Uterus (tissue), 2 donors: ENCODE results near the gene NCBP3.

Experiments used
- POLR2A ChIP-seq, 2 donors: fragments of 450-650 bp; IDR thresholded peaks; one replicate each; pipeline ENCODE4 v1.6.1; 2016; ENCODE audit warnings: antibody characterized with exemption in 2 of 2, mild to moderate bottlenecking in 1 of 2, moderate library complexity in 1 of 2
- TF ChIP-seq, protein P1 (sequence below), 4 experiments: fragments of 200-600 bp in 2 of 4; fragments of 450-650 bp in 2 of 4; sonication (generic) in 2 of 4; IDR thresholded peaks; one replicate each; pipeline ENCODE4 v1.5.1; 2016 to 2019; ENCODE audit warnings: antibody characterized with exemption in 4 of 4, mild to moderate bottlenecking in 2 of 4, moderate library complexity in 1 of 4

DNA sequence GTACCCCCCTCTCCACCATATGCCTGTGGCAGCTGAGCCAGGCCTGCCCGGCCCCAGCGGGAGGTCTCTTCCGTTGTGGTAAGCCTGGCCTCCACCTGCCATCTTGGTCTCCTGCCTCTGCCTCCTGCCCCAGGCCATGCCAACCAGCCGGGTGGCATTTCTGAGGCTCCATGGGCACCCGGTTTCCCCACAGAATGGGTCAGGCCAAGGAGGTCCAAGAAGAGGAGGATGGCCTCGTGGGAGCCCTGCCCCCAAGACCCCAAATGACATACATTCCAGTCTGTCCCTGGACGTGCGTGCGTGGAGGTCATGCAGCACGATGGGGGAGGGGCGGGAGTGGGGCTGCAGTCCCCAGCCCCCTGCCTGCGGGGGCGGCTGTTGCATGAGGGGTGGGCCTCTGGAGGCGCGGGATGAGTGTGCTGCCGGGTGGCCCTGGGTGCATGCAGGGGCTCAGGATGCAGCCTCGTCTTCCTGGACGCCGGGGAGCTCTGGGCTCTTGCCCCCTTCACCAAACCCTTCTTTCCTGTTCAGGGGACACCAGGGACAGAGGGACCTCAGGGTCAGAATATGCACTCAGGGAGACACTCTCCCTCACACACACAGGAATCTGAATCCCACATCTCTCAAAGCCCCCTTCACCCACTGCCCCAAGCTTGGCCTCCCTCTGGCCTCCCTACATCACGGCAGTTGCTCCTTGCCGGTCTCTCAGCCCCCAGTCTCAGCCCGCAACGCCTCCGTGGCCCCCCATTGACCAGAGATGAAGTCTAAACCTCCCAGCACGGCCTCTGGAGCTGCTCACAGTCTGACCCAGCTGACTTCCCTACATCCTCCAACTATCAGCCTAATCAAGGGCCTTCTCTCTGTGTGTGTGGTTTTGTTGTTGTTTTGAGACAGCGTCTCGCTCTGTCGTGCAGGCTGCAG is 16.0 kb upstream of the NCBP3 start:
- TF ChIP-seq, protein P1, sequence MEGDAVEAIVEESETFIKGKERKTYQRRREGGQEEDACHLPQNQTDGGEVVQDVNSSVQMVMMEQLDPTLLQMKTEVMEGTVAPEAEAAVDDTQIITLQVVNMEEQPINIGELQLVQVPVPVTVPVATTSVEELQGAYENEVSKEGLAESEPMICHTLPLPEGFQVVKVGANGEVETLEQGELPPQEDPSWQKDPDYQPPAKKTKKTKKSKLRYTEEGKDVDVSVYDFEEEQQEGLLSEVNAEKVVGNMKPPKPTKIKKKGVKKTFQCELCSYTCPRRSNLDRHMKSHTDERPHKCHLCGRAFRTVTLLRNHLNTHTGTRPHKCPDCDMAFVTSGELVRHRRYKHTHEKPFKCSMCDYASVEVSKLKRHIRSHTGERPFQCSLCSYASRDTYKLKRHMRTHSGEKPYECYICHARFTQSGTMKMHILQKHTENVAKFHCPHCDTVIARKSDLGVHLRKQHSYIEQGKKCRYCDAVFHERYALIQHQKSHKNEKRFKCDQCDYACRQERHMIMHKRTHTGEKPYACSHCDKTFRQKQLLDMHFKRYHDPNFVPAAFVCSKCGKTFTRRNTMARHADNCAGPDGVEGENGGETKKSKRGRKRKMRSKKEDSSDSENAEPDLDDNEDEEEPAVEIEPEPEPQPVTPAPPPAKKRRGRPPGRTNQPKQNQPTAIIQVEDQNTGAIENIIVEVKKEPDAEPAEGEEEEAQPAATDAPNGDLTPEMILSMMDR (IDR thresholded peaks at IDR 0.05) = no peak
- no peak for TF ChIP-seq POLR2A (IDR thresholded peaks at IDR 0.05)
